Measurements from ENCODE around the gene GNG14. TPM values are rescaled to one million over a fixed set of nuclear protein-coding genes. Genes with fewer than 3 reads are reported as not detected.

The GNG14 gene
- total and polyA plus RNA-seq, 2 of the 13 experiments (the other 11 are each of a cell fraction or from before 2014, with no cell fraction given) = not detected

DNA sequence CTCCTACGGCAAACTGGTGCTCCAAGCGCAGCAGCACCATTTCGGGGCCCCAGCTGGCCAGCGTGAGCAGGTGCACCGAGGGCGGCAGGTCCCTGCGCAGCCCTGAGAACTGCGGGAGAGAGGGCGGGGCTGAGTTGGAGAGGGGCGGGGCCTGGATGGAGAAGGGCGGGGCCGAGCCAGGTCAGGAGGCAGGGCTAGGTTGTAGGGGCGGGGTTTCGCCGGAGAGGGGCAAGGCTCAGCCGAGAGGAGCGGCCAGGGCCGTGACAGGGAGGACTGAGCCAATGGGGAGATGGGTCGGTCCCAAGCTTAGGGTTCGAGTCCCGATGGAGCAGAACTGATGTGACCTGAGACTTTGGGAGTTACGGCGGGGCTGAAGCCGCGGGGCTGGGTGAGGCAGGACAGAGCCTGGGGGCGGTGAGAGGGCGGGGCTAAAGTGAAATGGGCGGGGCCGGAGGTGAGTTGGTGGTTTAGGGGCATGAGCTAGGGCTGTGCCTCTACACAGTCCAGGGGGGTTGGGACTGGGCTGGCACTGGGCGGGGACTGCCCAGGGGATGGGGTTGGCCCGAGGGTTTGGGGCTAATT is 40.2 kb upstream of the GNG14 start:
- Histone ChIP-seq H3K27me3 (ENCODE audit: control insufficient read depth in 1 of 2, insufficient read depth in 2 of 2, low read length in 2 of 2) (no peaks in the 10 kb centered on the region), H3K79me2 (ENCODE audit: insufficient read depth, low read length) (no peaks in the 10 kb centered on the region), H4K20me1 (ENCODE audit: insufficient read depth, low read length) (no peaks in the 10 kb centered on the region), H3K4me1 (ENCODE audit: insufficient read depth, low read length) (no peaks in the 10 kb centered on the region), H3K9me3 (ENCODE audit: low read length) (no peaks in the 10 kb centered on the region), H3K27ac (ENCODE audit: extremely low read length, insufficient read depth, low read length) (no peak overlapping the region), H3K36me3 (replicated peaks in 1 of 2; ENCODE audit: control insufficient read depth in 1 of 2, insufficient read depth in 2 of 2, low read length in 2 of 2) (no peaks in the 10 kb centered on the region), H3K4me2 (ENCODE audit: low read depth, low read length) (no peak overlapping the region), H3K4me3 (replicated peaks in 1 of 3; ENCODE audit: insufficient read depth in 1 of 3, low read depth in 2 of 3, low read length in 3 of 3) (no peak overlapping the region), H2AFZ (ENCODE audit: low read length) (no peak overlapping the region), H3K9ac (ENCODE audit: insufficient read depth, low read depth, low read length) (no peak overlapping the region)
- FAIRE-seq (no peak), DNase-seq (ENCODE audit: low spot score) (no peak), ATAC-seq (no peak; the same call in 2 of the 3 replicates)
- WGBS (ENCODE audit: low lambda C conversion rate) = 93% methylated on average over 30 of the region's 31 CpGs
- in situ Hi-C loops (cut with HindIII; ENCODE audit: extremely low pct_ligation_motif_present, low pct_unique_long_range_greater_than_20kb) = no loop called here
- ChIA-PET CTCF (ENCODE audit: low intra/inter-chr PET ratio, low total read pairs) (no interaction called here), POLR2A (no interaction called here)
- TF ChIP-seq ZBTB8A (CRISPR knock-in tag; IDR thresholded peaks at IDR 0.05; ENCODE audit: borderline replicate concordance, low read depth) = no peak
- TF ChIP-seq, protein P1, sequence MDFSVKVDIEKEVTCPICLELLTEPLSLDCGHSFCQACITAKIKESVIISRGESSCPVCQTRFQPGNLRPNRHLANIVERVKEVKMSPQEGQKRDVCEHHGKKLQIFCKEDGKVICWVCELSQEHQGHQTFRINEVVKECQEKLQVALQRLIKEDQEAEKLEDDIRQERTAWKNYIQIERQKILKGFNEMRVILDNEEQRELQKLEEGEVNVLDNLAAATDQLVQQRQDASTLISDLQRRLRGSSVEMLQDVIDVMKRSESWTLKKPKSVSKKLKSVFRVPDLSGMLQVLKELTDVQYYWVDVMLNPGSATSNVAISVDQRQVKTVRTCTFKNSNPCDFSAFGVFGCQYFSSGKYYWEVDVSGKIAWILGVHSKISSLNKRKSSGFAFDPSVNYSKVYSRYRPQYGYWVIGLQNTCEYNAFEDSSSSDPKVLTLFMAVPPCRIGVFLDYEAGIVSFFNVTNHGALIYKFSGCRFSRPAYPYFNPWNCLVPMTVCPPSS (IDR thresholded peaks at IDR 0.05) = no peak
- TF ChIP-seq, protein P2, sequence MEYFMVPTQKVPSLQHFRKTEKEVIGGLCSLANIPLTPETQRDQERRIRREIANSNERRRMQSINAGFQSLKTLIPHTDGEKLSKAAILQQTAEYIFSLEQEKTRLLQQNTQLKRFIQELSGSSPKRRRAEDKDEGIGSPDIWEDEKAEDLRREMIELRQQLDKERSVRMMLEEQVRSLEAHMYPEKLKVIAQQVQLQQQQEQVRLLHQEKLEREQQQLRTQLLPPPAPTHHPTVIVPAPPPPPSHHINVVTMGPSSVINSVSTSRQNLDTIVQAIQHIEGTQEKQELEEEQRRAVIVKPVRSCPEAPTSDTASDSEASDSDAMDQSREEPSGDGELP (IDR thresholded peaks at IDR 0.05; ENCODE audit: borderline replicate concordance, low read depth) = no peak
- TF ChIP-seq ELF4 (CRISPR knock-in tag; IDR thresholded peaks at IDR 0.05; ENCODE audit: borderline replicate concordance) = no peak
- no peak for TF ChIP-seq NONO (IDR thresholded peaks at IDR 0.05)
- no peak for TF ChIP-seq NONO (CRISPR knock-in tag; conservative IDR thresholded peaks at IDR 0.05)
- no peak for TF ChIP-seq RXRB (CRISPR knock-in tag; IDR thresholded peaks at IDR 0.05; ENCODE audit: borderline replicate concordance)
- no TSS peak for BruUV-seq (replicated peaks)
- intact Hi-C loops (cut with micrococcal nuclease; ENCODE audit: unreplicated experiment) = no loop called here
